Glutamatergic neuron (in vitro differentiated cells): ENCODE results near the gene SPPL2B. TPM values are rescaled to one million over a fixed set of nuclear protein-coding genes. Genes with fewer than 3 reads are reported as not detected.

Experiments
- DNase-seq: peaks from one replicate; pipeline ENCODE4 v3.0.0; 2022
- H3K27ac Mint-ChIP-seq: one replicate; pipeline ENCODE4 v1.8.0; 2020; ENCODE audit warnings: mild to moderate bottlenecking, mixed read lengths, inconsistent platforms; ENCODE audit not compliant: unreplicated experiment
- H3K27me3 Mint-ChIP-seq: one replicate; pipeline ENCODE4 v1.8.0; 2020; ENCODE audit warnings: mild to moderate bottlenecking, moderate library complexity, mixed read lengths, inconsistent platforms; ENCODE audit not compliant: unreplicated experiment
- H3K36me3 Mint-ChIP-seq: one replicate; pipeline ENCODE4 v1.8.0; 2020; ENCODE audit warnings: mild to moderate bottlenecking, mixed read lengths, inconsistent platforms; ENCODE audit not compliant: unreplicated experiment
- H3K4me1 Mint-ChIP-seq: one replicate; pipeline ENCODE4 v1.8.0; 2020; ENCODE audit warnings: mild to moderate bottlenecking, low read depth, mixed read lengths, inconsistent platforms; ENCODE audit not compliant: unreplicated experiment
- H3K4me3 Mint-ChIP-seq: one replicate; pipeline ENCODE4 v1.8.0; 2020; ENCODE audit warnings: mild to moderate bottlenecking, mixed read lengths, inconsistent platforms; ENCODE audit not compliant: unreplicated experiment
- H3K9me3 Mint-ChIP-seq: one replicate; pipeline ENCODE4 v1.8.0; 2020; ENCODE audit warnings: mild to moderate bottlenecking, moderate library complexity, mixed read lengths, inconsistent platforms; ENCODE audit not compliant: unreplicated experiment
- total RNA-seq: library from RNA; stranded (reverse); fragmentation: NEBNext Ultra II Directional; extraction: Animal tissue kit (Norgen Biotek cat#: 25700); gene quantifications from one replicate; pipeline ENCODE4 v1.2.1, GENCODE V29; 2021; ENCODE audit not compliant: unreplicated experiment
- TF ChIP-seq, protein P1 (sequence below): fragments of 200-600 bp; sonication (generic); IDR thresholded peaks from one replicate; pipeline ENCODE4 v1.5.0; 2021; ENCODE audit not compliant: partially characterized antibody, unreplicated experiment

SPPL2B gene
- total RNA-seq, 1 donor from 2014 or later, result 166 TPM

DNA sequence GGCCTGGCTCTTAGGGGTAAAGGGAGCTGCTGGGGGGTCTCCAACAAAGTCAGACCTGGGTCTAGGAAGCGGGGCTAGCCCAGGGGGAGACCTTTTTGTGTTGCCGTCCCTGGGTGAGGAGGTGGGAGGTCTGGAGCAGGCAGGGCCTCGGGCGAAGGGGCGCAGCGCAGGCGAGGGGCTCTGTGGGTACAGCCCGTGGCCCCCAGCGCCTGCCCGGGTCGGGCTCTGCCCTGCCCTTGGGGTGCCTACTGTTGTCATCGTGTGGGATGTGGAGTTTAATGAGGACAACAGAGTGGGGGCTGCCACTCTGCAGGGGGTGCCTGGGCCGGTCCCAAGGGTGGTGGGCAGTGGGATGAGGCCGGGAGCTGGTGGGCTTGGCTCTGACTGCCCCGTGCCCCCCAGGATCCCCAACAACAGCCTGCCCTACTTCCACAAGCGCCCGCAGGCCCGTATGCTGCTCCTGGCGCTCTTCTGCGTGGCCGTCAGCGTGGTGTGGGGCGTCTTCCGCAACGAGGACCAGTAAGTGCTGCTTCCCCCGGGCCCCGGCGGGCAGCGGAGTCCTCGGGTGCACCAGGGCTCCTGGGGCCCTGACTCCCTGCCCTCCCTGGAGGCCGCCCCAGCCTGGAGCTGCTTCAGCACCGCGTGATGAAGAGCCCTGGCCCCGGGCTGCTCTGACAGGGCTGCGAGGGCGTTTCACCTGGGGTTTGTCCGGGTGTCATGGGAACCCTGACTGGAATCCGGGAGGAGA, 12.2 kb downstream of the SPPL2B start:
- Mint-ChIP-seq H3K27ac (no peak overlapping the region), H3K9me3 (peaks cover 8% of the 10 kb centered on the region), H3K4me1 (peaks cover 19% of the 10 kb centered on the region), H3K27me3 (peaks cover 6% of the 10 kb centered on the region), H3K36me3 (peaks cover 10% of the 10 kb centered on the region), H3K4me3 (no peak overlapping the region)
- no peak for DNase-seq
- TF ChIP-seq, protein P1, sequence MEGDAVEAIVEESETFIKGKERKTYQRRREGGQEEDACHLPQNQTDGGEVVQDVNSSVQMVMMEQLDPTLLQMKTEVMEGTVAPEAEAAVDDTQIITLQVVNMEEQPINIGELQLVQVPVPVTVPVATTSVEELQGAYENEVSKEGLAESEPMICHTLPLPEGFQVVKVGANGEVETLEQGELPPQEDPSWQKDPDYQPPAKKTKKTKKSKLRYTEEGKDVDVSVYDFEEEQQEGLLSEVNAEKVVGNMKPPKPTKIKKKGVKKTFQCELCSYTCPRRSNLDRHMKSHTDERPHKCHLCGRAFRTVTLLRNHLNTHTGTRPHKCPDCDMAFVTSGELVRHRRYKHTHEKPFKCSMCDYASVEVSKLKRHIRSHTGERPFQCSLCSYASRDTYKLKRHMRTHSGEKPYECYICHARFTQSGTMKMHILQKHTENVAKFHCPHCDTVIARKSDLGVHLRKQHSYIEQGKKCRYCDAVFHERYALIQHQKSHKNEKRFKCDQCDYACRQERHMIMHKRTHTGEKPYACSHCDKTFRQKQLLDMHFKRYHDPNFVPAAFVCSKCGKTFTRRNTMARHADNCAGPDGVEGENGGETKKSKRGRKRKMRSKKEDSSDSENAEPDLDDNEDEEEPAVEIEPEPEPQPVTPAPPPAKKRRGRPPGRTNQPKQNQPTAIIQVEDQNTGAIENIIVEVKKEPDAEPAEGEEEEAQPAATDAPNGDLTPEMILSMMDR, result no peak

GRCh38 chr19:2341244-2341751, 12.8 kb downstream of the SPPL2B start:
- H3K36me3 Mint-ChIP-seq, result peaks cover 4% of the 10 kb centered on the region
- H3K27ac Mint-ChIP-seq, result no peak overlapping the region

GRCh38 chr19:2341982-2342381, 13.5 kb downstream of the SPPL2B start:
- no peak overlapping the region for H3K4me3 Mint-ChIP-seq
- H3K27ac Mint-ChIP-seq, result no peak overlapping the region
- H3K4me1 Mint-ChIP-seq, result peaks cover 6% of the 10 kb centered on the region
- peaks cover 2% of the 10 kb centered on the region for H3K9me3 Mint-ChIP-seq
- no peaks in the 10 kb centered on the region for H3K36me3 Mint-ChIP-seq
- DNase-seq, result no peak
- no peaks in the 10 kb centered on the region for H3K27me3 Mint-ChIP-seq
- TF ChIP-seq, protein P1, result no peak

More at GRCh38 chr19:2341244-2341751, 12.8 kb downstream of the SPPL2B start:
- no peak for DNase-seq
- Mint-ChIP-seq H3K4me3 (no peak overlapping the region), H3K4me1 (peaks cover 13% of the 10 kb centered on the region), H3K27me3 (peaks cover 3% of the 10 kb centered on the region), H3K9me3 (peaks cover 2% of the 10 kb centered on the region)
- TF ChIP-seq, protein P1, result no peak

- H3K27ac Mint-ChIP-seq, result no peak overlapping the region
- H3K4me3 Mint-ChIP-seq, result no peak overlapping the region
- DNase-seq, result peak; percentile 14
- no peaks in the 10 kb centered on the region for H3K36me3 Mint-ChIP-seq
- peaks cover under 1% of the 10 kb centered on the region for H3K4me1 Mint-ChIP-seq
- TF ChIP-seq, protein P1, result no peak
- peaks cover 2% of the 10 kb centered on the region for H3K9me3 Mint-ChIP-seq
- no peaks in the 10 kb centered on the region for H3K27me3 Mint-ChIP-seq
These were observed 14.3 kb downstream of the SPPL2B start for GRCh38 chr19:2342656-2343288.
